NCI-H526 (cell line): ENCODE data around the gene TMEM132D.

ENCODE experiments used
- DNase-seq, 2 experiments: peaks; one replicate each; lab custom pipeline; 2025; lab: John Stamatoyannopoulos, UW

The TMEM132D gene

GRCh38 chr12:129184127-129184928, 719.5 kb downstream of the TMEM132D start:
- DNase-seq: peak in 1 of 2 experiments; percentile 42

GRCh38 chr12:129179941-129180553, 723.8 kb downstream of the TMEM132D start:
- DNase-seq: no peak

GRCh38 chr12:129169928-129170327, 733.9 kb downstream of the TMEM132D start:
- DNase-seq: peak; percentile 61 to 71

GRCh38 chr12:129163861-129164260, 740.0 kb downstream of the TMEM132D start:
- DNase-seq: no peak

- DNase-seq: no peak
Measured at GRCh38 chr12:129163461-129163860, 740.4 kb downstream of the TMEM132D start.

GRCh38 chr12:129162805-129163204, 741.0 kb downstream of the TMEM132D start:
- no peak for DNase-seq

GRCh38 chr12:129161511-129161910, 742.3 kb downstream of the TMEM132D start:
- DNase-seq: no peak

GRCh38 chr12:129160282-129160681, 743.5 kb downstream of the TMEM132D start:
- no peak for DNase-seq

- DNase-seq: peak in 1 of 2 experiments; percentile 12
Measured at GRCh38 chr12:129152351-129153104, 751.3 kb downstream of the TMEM132D start.

- DNase-seq: no peak
Measured at GRCh38 chr12:129150721-129151120, 753.1 kb downstream of the TMEM132D start.

- DNase-seq: no peak
Measured at GRCh38 chr12:129145381-129145780, 758.4 kb downstream of the TMEM132D start.

GRCh38 chr12:129138776-129139175, 765.0 kb downstream of the TMEM132D start:
- DNase-seq: no peak

- no peak for DNase-seq
Measured at GRCh38 chr12:129136694-129137325, 767.0 kb downstream of the TMEM132D start.

GRCh38 chr12:129127771-129128170, 776.1 kb downstream of the TMEM132D start:
- DNase-seq: no peak

GRCh38 chr12:129127211-129127610, 776.6 kb downstream of the TMEM132D start:
- no peak for DNase-seq

- no peak for DNase-seq
Measured at GRCh38 chr12:129119537-129119936, 784.3 kb downstream of the TMEM132D start.

GRCh38 chr12:129115558-129115957, 788.3 kb downstream of the TMEM132D start:
- DNase-seq: no peak

GRCh38 chr12:129110575-129110974, 793.2 kb downstream of the TMEM132D start:
- no peak for DNase-seq

GRCh38 chr12:129109174-129110001, 794.4 kb downstream of the TMEM132D start:
- no peak for DNase-seq

GRCh38 chr12:129106772-129107171, 797.1 kb downstream of the TMEM132D start:
- no peak for DNase-seq

GRCh38 chr12:129103231-129103630, 800.6 kb downstream of the TMEM132D start:
- DNase-seq: no peak
